Neural cell (in vitro differentiated cells): ENCODE results near the gene PRELID2. TPM values are rescaled to one million over a fixed set of nuclear protein-coding genes. Genes with fewer than 3 reads are reported as not detected.

Experiments
- H2AFZ ChIP-seq: fragments of 200-600, 300-800 bp; sonication (generic), shearing (Covaris generic); 2 replicates; pipeline ENCODE4 v1.6.0; 2014; ENCODE audit warnings: low read depth, mild to moderate bottlenecking, antibody characterized with exemption, low read length, moderate library complexity
- H3F3A ChIP-seq: fragments of 200-600 bp; shearing (Covaris generic); 2 replicates; pipeline ENCODE4 v1.6.1; 2016; ENCODE audit warnings: mild to moderate bottlenecking, moderate library complexity, mixed read lengths, antibody characterized with exemption, low read length; ENCODE audit not compliant: insufficient read depth, poor library complexity, severe bottlenecking
- H3K27ac ChIP-seq: fragments of 200-600, 300-800 bp; sonication (generic), shearing (Covaris generic); 2 replicates; pipeline ENCODE4 v1.5.1; 2014; ENCODE audit warnings: mild to moderate bottlenecking, low read length, moderate library complexity
- H3K27me3 ChIP-seq: fragments of 300-800, 200-600 bp; sonication (generic), shearing (Covaris generic); 2 replicates; pipeline ENCODE4 v1.6.0; 2014; ENCODE audit warnings: mild to moderate bottlenecking, low read depth, low read length, moderate library complexity; ENCODE audit not compliant: insufficient read depth
- H3K36me3 ChIP-seq: fragments of 300-800, 200-600 bp; sonication (generic), shearing (Covaris generic); 2 replicates; pipeline ENCODE4 v1.5.1; 2014; ENCODE audit warnings: mild to moderate bottlenecking, antibody characterized with exemption, low read length, moderate library complexity; ENCODE audit not compliant: insufficient read depth
- H3K4me2 ChIP-seq: fragments of 300-800, 200-600 bp; sonication (generic), shearing (Covaris generic); 2 replicates; pipeline ENCODE4 v1.6.0; 2014; ENCODE audit warnings: mild to moderate bottlenecking, low read length
- H3K4me3 ChIP-seq: fragments of 300-800, 200-600 bp; sonication (generic), shearing (Covaris generic); 2 replicates; pipeline ENCODE4 v1.5.1; 2014; ENCODE audit warnings: mild to moderate bottlenecking, low read length, moderate library complexity
- H3K79me2 ChIP-seq: fragments of 200-600 bp; shearing (Covaris generic); replicated peaks from 2 replicates; pipeline ENCODE4 v1.6.0; 2014; ENCODE audit warnings: mild to moderate bottlenecking, low read length, moderate library complexity; ENCODE audit not compliant: insufficient read depth
- H3K9ac ChIP-seq: fragments of 300-800, 200-600 bp; sonication (generic), shearing (Covaris generic); 2 replicates; pipeline ENCODE4 v1.6.1; 2016; ENCODE audit warnings: mild to moderate bottlenecking, low read length, mixed read lengths
- H3K9me2 ChIP-seq: fragments of 200-600 bp; shearing (Covaris generic); 2 replicates; pipeline ENCODE4 v1.6.1; 2016; ENCODE audit warnings: mild to moderate bottlenecking, low read length, mixed read lengths; ENCODE audit not compliant: insufficient read depth
- H3K9me3 ChIP-seq: fragments of 200-600, 300-800 bp; sonication (generic), shearing (Covaris generic); 2 replicates; pipeline ENCODE4 v1.6.1; 2016; ENCODE audit warnings: mild to moderate bottlenecking, mixed run types, low read length, moderate library complexity, mixed read lengths
- H4K20me1 ChIP-seq: fragments of 200-600 bp; shearing (Covaris generic); 2 replicates; pipeline ENCODE4 v1.6.1; 2016; ENCODE audit warnings: mild to moderate bottlenecking, mixed run types; ENCODE audit not compliant: insufficient read depth
- EP300 ChIP-seq: fragments of 450-650 bp; conservative IDR thresholded peaks from 2 replicates; pipeline ENCODE4 v1.6.1; 2014; ENCODE audit warnings: antibody characterized with exemption, mild to moderate bottlenecking, moderate library complexity; ENCODE audit not compliant: poor library complexity, severe bottlenecking
- EZH2 ChIP-seq: fragments of 200-600, 300-800 bp; shearing (Covaris generic), sonication (generic); IDR thresholded peaks from 2 replicates; pipeline ENCODE4 v1.6.1; 2014; ENCODE audit warnings: antibody characterized with exemption, low read length, borderline replicate concordance, mild to moderate bottlenecking; ENCODE audit not compliant: insufficient read depth, poor library complexity, severe bottlenecking
- MXI1 ChIP-seq: fragments of 450-650 bp; conservative IDR thresholded peaks from 2 replicates; pipeline ENCODE4 v1.6.1; 2014; ENCODE audit warnings: antibody characterized with exemption, mild to moderate bottlenecking; ENCODE audit not compliant: poor library complexity, severe bottlenecking
- POLR2AphosphoS5 ChIP-seq: IDR thresholded peaks from 2 replicates; pipeline ENCODE4 v1.6.1; 2012
- RAD21 ChIP-seq: fragments of 450-650 bp; conservative IDR thresholded peaks from 2 replicates; pipeline ENCODE4 v1.6.1; 2014; ENCODE audit warnings: antibody characterized with exemption, mild to moderate bottlenecking, moderate library complexity
- SMC3 ChIP-seq: fragments of 450-650 bp; conservative IDR thresholded peaks from 2 replicates; pipeline ENCODE4 v1.6.1; 2014; ENCODE audit warnings: antibody characterized with exemption, mild to moderate bottlenecking, moderate library complexity; ENCODE audit not compliant: poor library complexity
- TAF1 ChIP-seq: IDR thresholded peaks from 2 replicates; pipeline ENCODE4 v1.6.1; 2012; ENCODE audit warnings: low read depth
- polyA plus RNA-seq: library from polyadenylated mRNA; depleted of rRNA; stranded (reverse); fragments of >200 nt; gene quantifications from 2 replicates; pipeline ENCODE4 v1.2.3, GENCODE V29; 2014
- TF ChIP-seq, protein P1 (sequence below): fragments of 450-650 bp; IDR thresholded peaks from 2 replicates; pipeline ENCODE4 v1.5.1; 2014; ENCODE audit warnings: antibody characterized with exemption, mild to moderate bottlenecking, moderate library complexity; ENCODE audit not compliant: poor library complexity, severe bottlenecking
- TF ChIP-seq, protein P2 (sequence below): IDR thresholded peaks from 2 replicates; pipeline ENCODE4 v1.6.1; 2012; ENCODE audit warnings: borderline replicate concordance

Gene PRELID2
- polyA plus RNA-seq, 1 donor from 2014 or later: not detected

DNA sequence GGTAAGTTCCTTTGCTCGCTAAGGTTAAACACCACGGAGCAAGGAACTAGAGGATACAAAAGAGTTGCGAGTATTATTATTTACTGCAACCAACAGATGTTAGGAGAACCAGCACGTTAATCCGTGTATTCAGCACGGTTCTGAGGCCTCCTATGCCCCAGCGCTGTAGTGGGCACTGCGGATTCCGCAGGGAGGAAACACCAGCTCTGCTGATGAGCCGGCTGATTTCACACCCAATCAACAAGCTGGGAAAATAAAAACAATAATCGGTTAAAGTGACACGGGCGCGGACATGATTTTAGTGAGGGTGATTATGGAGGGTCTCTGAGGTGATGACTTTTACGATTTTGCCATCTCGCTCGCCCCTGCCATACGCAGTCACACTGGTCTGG is 702 bp upstream of the PRELID2 start:
- Histone ChIP-seq H2AFZ (no peak overlapping the region), H3K27me3 (peaks cover 14% of the 10 kb centered on the region), H3K36me3 (no peaks in the 10 kb centered on the region), H3K4me3 (no peak overlapping the region), H3K9me2 (no peaks in the 10 kb centered on the region), H3K79me2 (no peaks in the 10 kb centered on the region), H3K9ac (no peak overlapping the region), H3K4me2 (no peak overlapping the region), H3K9me3 (no peaks in the 10 kb centered on the region), H3K27ac (no peak overlapping the region), H3F3A (no peaks in the 10 kb centered on the region), H4K20me1 (no peaks in the 10 kb centered on the region)
- no peak for TF ChIP-seq TAF1
- TF ChIP-seq EP300: no peak
- no peak for TF ChIP-seq SMC3
- TF ChIP-seq, protein P1, sequence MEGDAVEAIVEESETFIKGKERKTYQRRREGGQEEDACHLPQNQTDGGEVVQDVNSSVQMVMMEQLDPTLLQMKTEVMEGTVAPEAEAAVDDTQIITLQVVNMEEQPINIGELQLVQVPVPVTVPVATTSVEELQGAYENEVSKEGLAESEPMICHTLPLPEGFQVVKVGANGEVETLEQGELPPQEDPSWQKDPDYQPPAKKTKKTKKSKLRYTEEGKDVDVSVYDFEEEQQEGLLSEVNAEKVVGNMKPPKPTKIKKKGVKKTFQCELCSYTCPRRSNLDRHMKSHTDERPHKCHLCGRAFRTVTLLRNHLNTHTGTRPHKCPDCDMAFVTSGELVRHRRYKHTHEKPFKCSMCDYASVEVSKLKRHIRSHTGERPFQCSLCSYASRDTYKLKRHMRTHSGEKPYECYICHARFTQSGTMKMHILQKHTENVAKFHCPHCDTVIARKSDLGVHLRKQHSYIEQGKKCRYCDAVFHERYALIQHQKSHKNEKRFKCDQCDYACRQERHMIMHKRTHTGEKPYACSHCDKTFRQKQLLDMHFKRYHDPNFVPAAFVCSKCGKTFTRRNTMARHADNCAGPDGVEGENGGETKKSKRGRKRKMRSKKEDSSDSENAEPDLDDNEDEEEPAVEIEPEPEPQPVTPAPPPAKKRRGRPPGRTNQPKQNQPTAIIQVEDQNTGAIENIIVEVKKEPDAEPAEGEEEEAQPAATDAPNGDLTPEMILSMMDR: no peak
- TF ChIP-seq MXI1: no peak
- TF ChIP-seq, protein P2, sequence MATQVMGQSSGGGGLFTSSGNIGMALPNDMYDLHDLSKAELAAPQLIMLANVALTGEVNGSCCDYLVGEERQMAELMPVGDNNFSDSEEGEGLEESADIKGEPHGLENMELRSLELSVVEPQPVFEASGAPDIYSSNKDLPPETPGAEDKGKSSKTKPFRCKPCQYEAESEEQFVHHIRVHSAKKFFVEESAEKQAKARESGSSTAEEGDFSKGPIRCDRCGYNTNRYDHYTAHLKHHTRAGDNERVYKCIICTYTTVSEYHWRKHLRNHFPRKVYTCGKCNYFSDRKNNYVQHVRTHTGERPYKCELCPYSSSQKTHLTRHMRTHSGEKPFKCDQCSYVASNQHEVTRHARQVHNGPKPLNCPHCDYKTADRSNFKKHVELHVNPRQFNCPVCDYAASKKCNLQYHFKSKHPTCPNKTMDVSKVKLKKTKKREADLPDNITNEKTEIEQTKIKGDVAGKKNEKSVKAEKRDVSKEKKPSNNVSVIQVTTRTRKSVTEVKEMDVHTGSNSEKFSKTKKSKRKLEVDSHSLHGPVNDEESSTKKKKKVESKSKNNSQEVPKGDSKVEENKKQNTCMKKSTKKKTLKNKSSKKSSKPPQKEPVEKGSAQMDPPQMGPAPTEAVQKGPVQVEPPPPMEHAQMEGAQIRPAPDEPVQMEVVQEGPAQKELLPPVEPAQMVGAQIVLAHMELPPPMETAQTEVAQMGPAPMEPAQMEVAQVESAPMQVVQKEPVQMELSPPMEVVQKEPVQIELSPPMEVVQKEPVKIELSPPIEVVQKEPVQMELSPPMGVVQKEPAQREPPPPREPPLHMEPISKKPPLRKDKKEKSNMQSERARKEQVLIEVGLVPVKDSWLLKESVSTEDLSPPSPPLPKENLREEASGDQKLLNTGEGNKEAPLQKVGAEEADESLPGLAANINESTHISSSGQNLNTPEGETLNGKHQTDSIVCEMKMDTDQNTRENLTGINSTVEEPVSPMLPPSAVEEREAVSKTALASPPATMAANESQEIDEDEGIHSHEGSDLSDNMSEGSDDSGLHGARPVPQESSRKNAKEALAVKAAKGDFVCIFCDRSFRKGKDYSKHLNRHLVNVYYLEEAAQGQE: no peak
- no peak for TF ChIP-seq EZH2
- no peak for TF ChIP-seq POLR2AphosphoS5
- no peak for TF ChIP-seq RAD21

DNA sequence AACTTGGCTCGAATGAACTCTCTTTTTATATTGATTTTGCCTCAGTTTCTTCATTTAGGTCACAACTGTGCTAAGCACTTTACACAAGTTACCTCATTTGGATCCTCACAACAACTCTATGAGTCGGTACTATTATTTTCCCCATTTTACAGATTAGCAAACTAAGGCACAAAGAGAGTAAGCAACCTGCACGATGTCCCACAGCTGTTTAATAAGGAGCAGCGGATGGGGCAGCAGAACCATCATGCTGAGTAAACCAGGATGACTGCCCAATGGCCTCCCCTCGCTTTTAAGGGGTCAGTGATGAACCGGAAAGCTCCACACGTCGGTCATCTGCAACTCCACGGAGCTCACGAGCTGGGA is 607 bp downstream of the PRELID2 start:
- Histone ChIP-seq H3K9me3 (no peaks in the 10 kb centered on the region), H3K27me3 (peaks cover 14% of the 10 kb centered on the region)

More for the DNA sequence above, 607 bp downstream of the PRELID2 start:
- peak overlapping the region; percentile 62 for H3K4me3 ChIP-seq
- H3K27ac ChIP-seq: no peak overlapping the region
- H3F3A ChIP-seq: no peaks in the 10 kb centered on the region
- no peaks in the 10 kb centered on the region for H3K79me2 ChIP-seq
- H3K4me2 ChIP-seq: no peak overlapping the region
- no peak overlapping the region for H3K9ac ChIP-seq
- H4K20me1 ChIP-seq: no peaks in the 10 kb centered on the region
- H3K9me2 ChIP-seq: no peaks in the 10 kb centered on the region
- no peak overlapping the region for H2AFZ ChIP-seq
- no peaks in the 10 kb centered on the region for H3K36me3 ChIP-seq
- no peak for TF ChIP-seq EP300
- no peak for TF ChIP-seq POLR2AphosphoS5
- TF ChIP-seq, protein P1: no peak
- no peak for TF ChIP-seq RAD21
- TF ChIP-seq TAF1: no peak
- TF ChIP-seq MXI1: no peak
- TF ChIP-seq SMC3: no peak
- TF ChIP-seq, protein P2: no peak
- no peak for TF ChIP-seq EZH2
